Upper lobe of right lung (tissue), 1 donor: ENCODE measurements around the gene ZFHX3. TPM values are rescaled to one million over a fixed set of nuclear protein-coding genes. Genes with fewer than 3 reads are reported as not detected.

ENCODE experiments used
- ATAC-seq: fragments of 200-7000 bp; cut with Tn5 transposase; one replicate; pipeline ENCODE4 v1.9.1; 2020; ENCODE audit warnings: mild to moderate bottlenecking, moderate library complexity
- DNase-seq: peaks from one replicate; pipeline ENCODE4 v3.0.0-alpha.2; 2020
- H3K27ac ChIP-seq: fragments of 200-600 bp; one replicate; pipeline ENCODE4 v1.8.0; 2022
- H3K27me3 ChIP-seq: fragments of 200-600 bp; one replicate; pipeline ENCODE4 v1.8.0; 2022; ENCODE audit warnings: mild to moderate bottlenecking
- H3K36me3 ChIP-seq: fragments of 200-600 bp; one replicate; pipeline ENCODE4 v1.8.0; 2022
- H3K4me1 ChIP-seq: fragments of 200-600 bp; one replicate; pipeline ENCODE4 v1.8.0; 2022
- H3K4me3 ChIP-seq: fragments of 200-600 bp; one replicate; pipeline ENCODE4 v1.8.0; 2022; ENCODE audit warnings: mild to moderate bottlenecking
- H3K9me3 ChIP-seq: fragments of 200-600 bp; one replicate; pipeline ENCODE4 v1.8.0; 2022
- intact Hi-C: fragments of 100-400 bp; cut with DNase I; formaldehyde crosslinking; loops from one replicate; pipeline ENCODE4 v1.11.0; 2022
- total RNA-seq: library from RNA; stranded (reverse); fragmentation: NEBNext Ultra II Directional; extraction: Animal tissue kit (Norgen Biotek cat#: 25700); gene quantifications from one replicate; pipeline ENCODE4 v1.2.1, GENCODE V29; 2021
- TF ChIP-seq, protein P1 (sequence below): fragments of 200-600 bp; IDR thresholded peaks from one replicate; pipeline ENCODE4 v1.8.0; 2022; ENCODE audit warnings: antibody characterized with exemption
- donor health status: DM: no; HTN: yes; CAD: no; lungs with severe emphysema.

The ZFHX3 gene
- total RNA-seq, 1 donor from 2014 or later: 29.0 TPM

DNA sequence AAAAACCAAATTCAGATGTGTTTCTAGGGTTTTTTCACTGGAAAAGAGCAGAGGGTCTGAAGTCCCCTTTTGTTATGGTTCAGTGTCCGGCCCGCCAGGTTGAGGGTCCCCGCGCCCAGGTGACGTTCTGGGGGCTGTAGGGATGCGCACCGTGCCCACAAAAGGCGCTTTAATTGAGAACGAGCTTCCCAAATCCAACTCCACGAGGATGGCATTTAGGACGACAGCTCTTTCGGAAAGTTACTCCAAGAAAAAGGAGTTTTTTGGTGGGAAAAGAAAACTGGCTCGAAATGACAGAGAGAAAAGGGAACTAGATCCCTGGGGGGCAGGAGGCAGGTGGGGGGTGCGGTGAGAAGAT, 15.9 kb upstream of the ZFHX3 start:
- Histone ChIP-seq H3K4me3 (peak overlapping the region; percentile 34), H3K27me3 (peaks cover 44% of the 10 kb centered on the region), H3K36me3 (no peaks in the 10 kb centered on the region), H3K9me3 (no peaks in the 10 kb centered on the region), H3K4me1 (peaks cover 40% of the 10 kb centered on the region), H3K27ac (peak overlapping the region; percentile 67)
- intact Hi-C loops: loop anchor here (10.0 kb wide), 1 partner anchor 111 kb away; no protein-coding TSS in a partner anchor
- TF ChIP-seq, protein P1, sequence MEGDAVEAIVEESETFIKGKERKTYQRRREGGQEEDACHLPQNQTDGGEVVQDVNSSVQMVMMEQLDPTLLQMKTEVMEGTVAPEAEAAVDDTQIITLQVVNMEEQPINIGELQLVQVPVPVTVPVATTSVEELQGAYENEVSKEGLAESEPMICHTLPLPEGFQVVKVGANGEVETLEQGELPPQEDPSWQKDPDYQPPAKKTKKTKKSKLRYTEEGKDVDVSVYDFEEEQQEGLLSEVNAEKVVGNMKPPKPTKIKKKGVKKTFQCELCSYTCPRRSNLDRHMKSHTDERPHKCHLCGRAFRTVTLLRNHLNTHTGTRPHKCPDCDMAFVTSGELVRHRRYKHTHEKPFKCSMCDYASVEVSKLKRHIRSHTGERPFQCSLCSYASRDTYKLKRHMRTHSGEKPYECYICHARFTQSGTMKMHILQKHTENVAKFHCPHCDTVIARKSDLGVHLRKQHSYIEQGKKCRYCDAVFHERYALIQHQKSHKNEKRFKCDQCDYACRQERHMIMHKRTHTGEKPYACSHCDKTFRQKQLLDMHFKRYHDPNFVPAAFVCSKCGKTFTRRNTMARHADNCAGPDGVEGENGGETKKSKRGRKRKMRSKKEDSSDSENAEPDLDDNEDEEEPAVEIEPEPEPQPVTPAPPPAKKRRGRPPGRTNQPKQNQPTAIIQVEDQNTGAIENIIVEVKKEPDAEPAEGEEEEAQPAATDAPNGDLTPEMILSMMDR: no peak
- ATAC-seq (no peak), DNase-seq (no peak)

DNA sequence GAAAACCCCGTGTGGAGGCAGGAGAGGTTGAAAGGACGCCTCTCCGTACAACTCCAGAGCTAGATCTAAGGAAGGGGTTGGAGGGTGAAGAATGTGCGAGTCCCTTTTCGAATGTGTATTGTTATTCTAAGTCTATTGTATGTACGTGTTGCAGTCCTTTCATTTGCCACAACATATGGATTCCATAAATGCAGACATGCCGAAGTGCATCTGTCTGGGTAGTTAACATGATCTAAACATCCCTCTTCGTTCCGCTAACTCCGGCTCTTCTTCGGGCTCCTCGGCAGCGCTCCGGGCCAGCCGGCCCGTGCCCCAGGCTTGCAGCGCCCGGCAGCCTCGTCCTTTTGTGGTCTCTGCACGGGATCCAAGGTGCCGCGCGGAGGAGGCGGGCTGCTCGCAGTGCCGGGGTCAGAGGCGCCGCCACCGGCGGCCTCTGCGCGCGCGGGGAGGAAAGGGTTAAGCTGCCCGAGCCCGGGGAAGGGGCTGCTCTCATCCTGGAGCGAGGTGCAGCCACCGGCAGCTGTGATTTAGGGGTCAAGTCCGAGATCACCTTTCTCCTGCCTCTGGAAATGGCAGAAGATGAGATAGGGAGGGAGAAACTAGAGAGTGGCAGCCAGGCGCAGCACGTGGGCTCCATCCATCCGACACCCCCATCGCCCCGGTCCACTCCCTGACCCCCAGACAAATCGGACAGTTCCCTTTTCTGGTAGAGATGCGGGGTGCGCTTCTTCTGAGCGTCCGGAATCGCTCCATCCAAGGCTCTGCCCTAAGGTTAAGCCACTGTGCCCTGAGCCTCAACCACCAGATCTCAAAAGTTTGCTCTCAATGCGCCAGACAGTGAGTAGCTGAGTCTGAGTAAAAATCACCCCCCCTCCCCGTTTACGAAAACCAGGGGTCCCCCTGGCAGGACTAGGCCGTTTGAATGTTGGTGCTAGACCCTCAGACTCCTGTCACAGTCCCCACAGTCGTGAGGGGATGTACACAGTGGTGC, 15.1 kb upstream of the ZFHX3 start:
- TF ChIP-seq, protein P1: no peak
- Histone ChIP-seq H3K27ac (peak overlapping the region; percentile 67), H3K4me1 (peaks cover 32% of the 10 kb centered on the region), H3K4me3 (peak overlapping the region; percentile 19), H3K27me3 (peaks cover 44% of the 10 kb centered on the region), H3K36me3 (no peaks in the 10 kb centered on the region), H3K9me3 (no peaks in the 10 kb centered on the region)
- ATAC-seq (no peak), DNase-seq (no peak)
- intact Hi-C loops: loop anchor here (10.0 kb wide), 1 partner anchor 112 kb away; no protein-coding TSS in a partner anchor

DNA sequence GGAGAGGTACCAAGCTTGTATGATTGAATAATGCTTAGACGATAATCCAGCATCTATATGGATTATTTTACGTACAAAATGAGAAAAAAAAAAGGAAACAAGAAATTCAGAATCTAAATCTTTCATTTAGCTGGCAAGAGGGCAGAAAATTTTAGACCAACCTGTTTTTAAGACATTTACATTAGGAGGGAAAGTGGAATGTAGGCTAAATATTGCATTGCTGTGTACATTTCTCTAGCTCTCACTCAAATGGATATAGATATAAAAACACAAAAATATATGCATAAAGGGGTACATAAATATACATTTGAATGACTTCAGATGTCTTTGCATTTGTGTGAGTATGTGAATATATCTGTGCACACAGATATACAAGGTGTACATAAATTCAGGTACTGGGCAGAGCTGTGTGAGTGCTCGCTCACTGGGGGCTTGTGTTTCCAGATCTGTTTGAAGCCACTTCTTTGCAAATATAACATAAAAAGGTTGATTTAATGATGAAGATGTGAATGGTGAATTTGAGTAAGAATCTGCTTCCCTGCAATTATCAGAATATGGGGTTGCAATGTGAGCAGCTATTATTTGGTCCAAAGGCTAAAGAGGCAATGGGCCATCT, 14.2 kb upstream of the ZFHX3 start:
- no peaks in the 10 kb centered on the region for H3K36me3 ChIP-seq
- TF ChIP-seq, protein P1: no peak
- DNase-seq (no peak), ATAC-seq (no peak)
- no peaks in the 10 kb centered on the region for H3K9me3 ChIP-seq
- peaks cover 44% of the 10 kb centered on the region for H3K27me3 ChIP-seq
- intact Hi-C loops: loop anchor here (10.0 kb wide), 1 partner anchor 113 kb away; no protein-coding TSS in a partner anchor
- H3K4me1 ChIP-seq: peaks cover 23% of the 10 kb centered on the region
- no peak overlapping the region for H3K4me3 ChIP-seq
- H3K27ac ChIP-seq: peak overlapping the region; percentile 55

DNA sequence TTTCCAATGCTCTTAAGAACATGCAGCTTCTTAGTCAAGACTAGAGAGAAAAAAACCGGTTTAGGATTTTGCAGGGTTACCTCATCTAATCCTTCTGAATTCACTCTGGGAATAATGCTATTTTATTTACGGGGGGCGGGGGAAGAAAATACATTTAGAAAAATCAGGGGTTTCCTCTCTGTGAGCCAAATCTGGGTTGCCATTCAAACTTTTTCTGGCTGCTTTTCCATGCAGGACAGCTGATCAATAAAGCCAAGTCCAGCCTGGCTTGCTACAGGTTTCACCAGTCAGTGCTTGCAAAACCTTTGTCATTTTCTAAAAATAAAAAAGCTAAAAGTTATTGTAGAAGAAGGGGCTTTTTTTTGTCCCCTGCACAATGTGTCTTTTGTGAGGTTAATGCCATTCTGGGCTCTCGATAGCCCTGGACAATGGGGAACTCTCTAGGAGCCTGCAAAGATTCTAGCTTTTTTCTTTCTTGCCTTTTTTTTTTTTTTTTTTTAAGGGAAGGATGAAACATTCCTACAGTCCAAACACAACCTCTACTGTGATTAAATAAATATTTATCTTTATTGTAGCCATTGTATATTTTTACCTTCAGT, 13.1 kb upstream of the ZFHX3 start:
- peak overlapping the region; percentile 55 for H3K27ac ChIP-seq
- ATAC-seq (no peak), DNase-seq (no peak)
- intact Hi-C loops: loop anchor here (10.0 kb wide), 1 partner anchor 114 kb away; no protein-coding TSS in a partner anchor
- no peaks in the 10 kb centered on the region for H3K36me3 ChIP-seq
- H3K9me3 ChIP-seq: no peaks in the 10 kb centered on the region
- H3K4me1 ChIP-seq: peaks cover 21% of the 10 kb centered on the region
- TF ChIP-seq, protein P1: no peak
- H3K27me3 ChIP-seq: peaks cover 33% of the 10 kb centered on the region
- H3K4me3 ChIP-seq: peak overlapping the region; percentile 0

DNA sequence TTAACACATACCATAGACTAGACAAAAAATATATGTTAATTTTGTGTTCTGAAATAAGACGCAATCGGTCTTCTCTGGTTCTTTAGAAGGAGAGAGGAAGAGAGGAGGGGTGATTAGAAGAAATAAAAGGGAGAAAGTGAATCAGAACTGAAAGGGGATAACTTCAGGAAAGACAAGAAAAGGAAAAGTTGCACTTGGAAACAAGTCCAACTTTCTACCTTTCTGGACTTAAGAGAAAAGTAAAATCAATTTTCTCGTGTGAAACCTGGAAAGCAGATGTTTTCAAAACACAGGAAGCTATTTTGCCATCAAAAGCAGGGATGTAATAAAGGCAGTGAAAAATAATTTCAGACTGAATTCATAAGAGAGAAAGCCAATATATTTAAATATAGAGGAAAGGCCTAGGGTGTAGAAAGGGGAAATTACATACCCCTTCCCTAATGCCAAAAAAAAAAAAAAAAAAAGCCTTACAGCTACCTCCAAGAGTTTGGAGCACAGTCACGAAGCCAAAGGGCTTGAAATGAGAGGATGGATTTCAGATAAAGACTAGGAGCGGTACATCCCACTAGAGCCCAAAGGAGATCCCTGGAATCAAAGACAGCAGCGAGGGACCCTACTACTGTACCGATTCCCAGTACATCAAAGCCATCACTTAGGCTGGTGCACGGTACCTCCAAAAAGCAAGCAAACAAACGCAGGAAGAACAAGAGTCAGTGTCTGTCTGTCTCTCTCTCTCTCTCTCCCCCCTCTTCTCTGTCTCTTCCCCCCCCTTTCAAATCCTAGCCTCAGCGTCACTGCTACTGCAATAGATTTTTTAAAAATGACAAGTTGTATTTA, 12.1 kb upstream of the ZFHX3 start:
- DNase-seq: no peak
- no peaks in the 10 kb centered on the region for H3K9me3 ChIP-seq
- no peaks in the 10 kb centered on the region for H3K36me3 ChIP-seq
- H3K4me3 ChIP-seq: peak overlapping the region; percentile 71
- H3K27ac ChIP-seq: peak overlapping the region; percentile 73
- peaks cover 26% of the 10 kb centered on the region for H3K27me3 ChIP-seq
- peaks cover 23% of the 10 kb centered on the region for H3K4me1 ChIP-seq
- ATAC-seq: no peak
- TF ChIP-seq, protein P1: no peak
- intact Hi-C loops: loop anchor here (10.0 kb wide), 1 partner anchor 115 kb away; no protein-coding TSS in a partner anchor
